H1 (cell line): Measurements from ENCODE around the gene NR2E1. TPM values are rescaled to one million over a fixed set of nuclear protein-coding genes. Genes with fewer than 3 reads are reported as not detected.

Experiments
- ATF2 ChIP-seq: IDR thresholded peaks from 2 replicates; pipeline ENCODE4 v1.6.1; 2012; ENCODE audit warnings: low read length, inconsistent platforms
- GTF2F1 ChIP-seq: IDR thresholded peaks from 2 replicates; pipeline ENCODE4 v1.6.1; 2012; ENCODE audit warnings: low read depth, low read length, improper control_type of control experiment, borderline replicate concordance
- SP4 ChIP-seq: IDR thresholded peaks from 2 replicates; pipeline ENCODE4 v1.6.1; 2012; ENCODE audit warnings: low read length, inconsistent platforms
- TEAD4 ChIP-seq: IDR thresholded peaks from 2 replicates; pipeline ENCODE4 v1.6.1; 2012; ENCODE audit warnings: low read depth, low read length, inconsistent platforms, mixed read lengths
- polyA plus RNA-seq, 7 experiments: library from polyadenylated mRNA; depleted of rRNA in 3 of 7; stranded (reverse) in 5 of 7; unstranded in 2 of 7; fragments of >200 nt in 5 of 7; fragments of 200-250 nt in 2 of 7; gene quantifications; 1 replicate in 5 of 7; 2 replicates in 1 of 7; 4 replicates in 1 of 7; pipeline versions ENCODE4 v1.2.1 to v1.2.3, GENCODE V29; 2011 to 2013; ENCODE audit warnings: missing spikeins in 2 of 7, mixed read lengths in 2 of 7
- total RNA-seq: library from RNA; stranded (reverse); fragmentation: NEBNext Ultra II Directional; extraction: Animal tissue kit (Norgen Biotek cat#: 25700); gene quantifications from 2 replicates; pipeline ENCODE4 v1.2.1, GENCODE V29; 2021

Gene NR2E1
- total and polyA plus RNA-seq, 2 of the 8 experiments (the other 6 are each of a cell fraction or from before 2014, with no cell fraction given), result not detected

- no peak for TF ChIP-seq GTF2F1
- TF ChIP-seq ATF2, result no peak
- no peak for TF ChIP-seq SP4
- no peak for TF ChIP-seq TEAD4
Measured at GRCh38 chr6:108210556-108210955, 44.7 kb downstream of the NR2E1 start (continued).
